GM19193 (cell line): ENCODE measurements around the gene WDTC1.

Source experiments
- POLR2A ChIP-seq: IDR thresholded peaks from 4 replicates; pipeline ENCODE4 v1.6.1; 2011; ENCODE audit not compliant: insufficient read depth, insufficient read length; ENCODE audit errors: extremely low read depth

WDTC1 gene

DNA sequence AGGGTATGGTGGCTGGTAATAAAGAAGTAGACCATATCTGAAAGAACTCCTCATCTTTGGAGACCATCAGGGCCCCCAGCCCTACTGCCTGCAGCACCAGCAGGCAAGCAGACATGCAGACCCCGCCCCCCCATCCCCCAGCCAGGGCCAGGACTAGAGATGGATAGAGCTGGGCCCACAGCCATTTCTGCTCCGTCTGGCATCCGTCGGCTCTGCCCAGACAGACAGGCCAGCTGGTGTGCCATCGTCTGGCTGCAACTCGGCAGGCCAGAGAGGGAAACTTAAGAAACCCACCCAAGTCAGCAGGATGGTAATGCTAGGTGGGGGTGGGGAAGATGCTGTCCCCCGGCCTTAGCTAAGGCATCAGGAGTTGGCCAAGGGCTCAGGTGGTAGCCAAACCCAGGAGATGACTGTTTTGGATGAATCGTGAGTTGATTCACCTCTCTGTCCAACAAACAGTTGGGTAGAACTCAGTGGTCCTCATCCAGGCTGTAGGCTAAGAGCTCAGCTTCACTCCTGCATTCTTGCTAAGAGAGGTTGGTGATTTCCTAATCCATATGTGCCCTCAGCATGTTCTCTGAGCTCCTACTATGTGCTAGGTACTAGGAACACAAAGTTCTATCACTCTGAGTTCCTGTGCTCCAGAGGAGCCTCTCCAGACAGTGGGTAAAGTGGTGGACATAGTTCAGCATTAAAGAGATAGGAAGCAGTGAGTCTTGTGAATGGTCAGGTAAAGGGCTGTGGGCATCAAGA is 64.4 kb downstream of the WDTC1 start:
- TF ChIP-seq POLR2A, result no peak

- TF ChIP-seq POLR2A, result no peak
Observed at GRCh38 chr1:27299385-27300271, 65.2 kb downstream of the WDTC1 start.

- TF ChIP-seq POLR2A, result no peak
Observed at GRCh38 chr1:27300341-27301051, 66.1 kb downstream of the WDTC1 start.

DNA sequence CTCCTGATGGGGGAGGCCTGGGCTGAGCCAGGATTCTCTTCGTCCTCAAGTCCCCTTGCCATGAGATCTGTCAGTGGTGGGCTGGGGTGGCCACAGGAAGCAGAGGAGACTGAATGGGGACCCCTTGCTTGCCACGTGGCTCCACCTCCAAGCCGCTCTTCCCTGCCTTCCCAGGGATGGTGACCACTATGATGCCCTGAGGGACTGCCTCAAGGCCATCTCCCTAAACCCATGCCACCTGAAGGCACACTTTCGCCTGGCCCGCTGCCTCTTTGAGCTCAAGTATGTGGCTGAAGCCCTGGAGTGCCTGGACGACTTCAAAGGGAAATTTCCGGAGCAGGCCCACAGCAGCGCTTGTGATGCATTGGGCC is 66.6 kb downstream of the WDTC1 start:
- no peak for TF ChIP-seq POLR2A

DNA sequence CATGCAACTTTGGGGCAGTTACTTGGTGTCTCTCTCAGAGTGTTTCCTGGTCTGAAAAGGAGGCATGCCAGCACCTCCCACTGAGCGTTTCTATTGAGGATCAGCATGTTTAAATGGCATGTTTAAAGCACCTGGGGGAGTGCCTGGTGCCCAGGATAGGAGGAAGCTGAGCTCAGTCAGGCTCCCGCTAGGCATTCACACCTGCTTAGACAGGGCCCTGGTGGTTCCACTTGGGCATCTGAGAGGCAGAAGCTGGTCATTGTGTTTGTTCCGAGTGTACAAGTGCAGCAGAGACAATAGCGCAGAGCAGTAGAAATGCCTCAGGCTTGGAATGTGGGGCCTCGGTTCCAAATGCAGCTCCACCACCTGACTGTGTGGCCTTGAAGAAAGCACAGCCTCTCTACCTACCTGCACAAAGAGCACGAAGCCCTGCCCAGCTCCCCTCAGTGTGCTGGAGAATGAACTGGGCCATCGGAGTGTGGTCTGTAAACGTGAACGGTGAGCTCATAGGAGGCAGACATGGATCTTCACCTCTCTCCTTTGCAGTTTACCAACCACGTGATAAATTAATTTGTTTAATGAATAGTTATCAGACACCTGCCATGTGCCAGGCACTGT is 67.3 kb downstream of the WDTC1 start:
- no peak for TF ChIP-seq POLR2A

- no peak for TF ChIP-seq POLR2A
Observed at GRCh38 chr1:27302612-27303011, 68.2 kb downstream of the WDTC1 start.

GRCh38 chr1:27303509-27303908 is 69.1 kb downstream of the WDTC1 start:
- no peak for TF ChIP-seq POLR2A

DNA sequence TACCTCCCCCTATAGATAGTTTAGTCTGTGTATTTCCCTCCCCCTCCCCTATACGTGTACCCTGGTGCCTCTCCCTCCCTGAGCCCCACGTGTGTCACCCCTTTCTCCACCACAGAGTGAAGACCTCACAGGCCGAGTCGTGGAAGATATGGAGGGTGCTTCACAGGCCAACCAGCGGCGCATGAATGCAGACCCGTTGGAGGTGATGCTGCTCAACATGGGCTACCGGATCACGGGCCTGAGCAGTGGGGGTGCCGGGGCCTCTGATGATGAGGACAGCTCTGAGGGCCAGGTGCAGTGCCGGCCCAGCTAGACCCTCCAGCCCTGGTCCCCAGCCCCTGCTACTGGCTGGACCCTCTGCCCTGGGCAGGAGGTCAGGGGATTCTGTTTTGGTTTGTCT is 71.6 kb downstream of the WDTC1 start:
- no peak for TF ChIP-seq POLR2A

GRCh38 chr1:27306892-27307761 is 72.7 kb downstream of the WDTC1 start:
- no peak for TF ChIP-seq POLR2A

- TF ChIP-seq POLR2A, result no peak
Observed at GRCh38 chr1:27307874-27308598, 73.6 kb downstream of the WDTC1 start.

DNA sequence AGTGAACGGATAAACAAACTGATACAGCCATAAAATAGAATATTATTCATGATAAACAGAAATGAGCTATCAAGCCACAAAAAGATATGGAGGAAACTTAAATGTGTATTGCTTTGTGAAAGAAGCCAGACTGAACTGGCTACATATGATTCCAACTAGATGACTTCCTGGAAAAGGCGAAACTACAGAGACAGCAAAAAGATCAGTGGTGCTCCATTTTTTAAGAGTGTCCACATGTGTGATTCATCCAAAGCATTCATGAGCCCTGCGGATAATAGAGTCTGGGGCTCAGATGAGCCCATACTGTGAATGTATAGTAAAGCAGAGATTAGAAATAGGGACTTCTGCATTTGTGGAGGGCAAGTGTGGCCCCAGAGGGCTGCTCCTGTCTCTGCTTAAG is 79.7 kb downstream of the WDTC1 start:
- TF ChIP-seq POLR2A, result no peak

DNA sequence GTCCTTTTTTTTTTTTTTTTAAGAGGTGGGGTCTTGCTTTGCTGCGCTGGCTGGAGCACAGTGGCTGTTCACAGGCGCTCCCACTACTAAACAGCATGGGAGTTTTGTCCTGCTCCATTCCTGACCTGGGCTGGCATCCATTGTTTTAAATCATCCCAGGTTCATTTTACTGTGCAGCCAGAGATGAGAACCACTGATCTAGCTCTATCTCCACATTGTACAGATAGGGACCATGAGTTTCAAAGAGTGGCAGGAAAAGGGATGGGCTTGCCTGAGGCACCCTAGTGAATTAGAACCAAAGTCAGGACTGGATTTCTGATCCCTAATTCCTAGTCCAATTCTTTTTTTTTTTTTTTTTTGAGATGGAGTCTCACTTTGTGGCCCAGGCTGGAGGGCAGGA is 80.3 kb downstream of the WDTC1 start:
- no peak for TF ChIP-seq POLR2A

DNA sequence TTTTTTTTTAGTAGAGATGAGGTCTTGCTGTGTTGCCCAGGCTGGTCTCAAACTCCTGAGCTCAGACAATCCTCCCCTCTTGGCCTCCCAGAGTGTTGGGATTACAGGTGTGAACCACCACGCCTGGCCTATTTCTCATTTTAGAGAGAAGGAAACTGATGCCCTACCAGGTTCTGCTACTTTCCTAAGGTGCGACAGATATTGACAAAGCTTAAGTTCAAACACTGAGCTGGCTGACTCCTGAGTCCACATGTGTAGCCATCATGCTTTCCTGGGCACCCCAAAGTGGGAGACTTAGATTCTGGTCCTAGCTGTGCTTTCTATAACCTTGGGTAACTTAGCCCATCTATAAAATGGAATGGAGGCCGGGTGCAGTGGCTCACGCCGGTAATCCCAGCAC is 82.4 kb downstream of the WDTC1 start:
- no peak for TF ChIP-seq POLR2A
